SJCRH30 (cell line): ENCODE data around the gene RGCC. TPM values are rescaled to one million over a fixed set of nuclear protein-coding genes. Genes with fewer than 3 reads are reported as not detected.

Experiments
- DNase-seq, 2 experiments: peaks; one replicate each; pipeline ENCODE4 v3.0.0-alpha.2; 2015 to 2020
- H3K27ac ChIP-seq: fragments of 250-450 bp; sonication (Bioruptor Pico); 2 replicates; pipeline ENCODE4 v1.5.1; 2020; ENCODE audit warnings: mild to moderate bottlenecking, moderate library complexity
- H3K27me3 ChIP-seq: fragments of 250-450 bp; sonication (Bioruptor Pico); 2 replicates; pipeline ENCODE4 v1.5.1; 2020; ENCODE audit warnings: mild to moderate bottlenecking, moderate library complexity
- H3K36me3 ChIP-seq: fragments of 250-450 bp; sonication (Bioruptor Pico); 2 replicates; pipeline ENCODE4 v1.5.1; 2020; ENCODE audit warnings: mild to moderate bottlenecking, moderate library complexity
- H3K4me1 ChIP-seq: fragments of 250-450 bp; sonication (Bioruptor Pico); 2 replicates; pipeline ENCODE4 v1.5.1; 2020; ENCODE audit warnings: mild to moderate bottlenecking, moderate library complexity
- H3K4me3 ChIP-seq: fragments of 250-450 bp; sonication (Bioruptor Pico); 2 replicates; pipeline ENCODE4 v1.5.1; 2020; ENCODE audit warnings: mild to moderate bottlenecking, moderate library complexity
- H3K9me3 ChIP-seq: fragments of 250-450 bp; sonication (Bioruptor Pico); replicated peaks from 2 replicates; pipeline ENCODE4 v1.5.1; 2020; ENCODE audit warnings: mild to moderate bottlenecking, moderate library complexity
- total RNA-seq: library from RNA; depleted of rRNA; stranded (reverse); fragments of >200 nt; shearing (Covaris generic); gene quantifications from 2 replicates; pipeline ENCODE4 v1.2.3, GENCODE V29; 2014; rRNA removed

RGCC gene
- total RNA-seq, 1 experiment from 2014 or later, result not detected

DNA sequence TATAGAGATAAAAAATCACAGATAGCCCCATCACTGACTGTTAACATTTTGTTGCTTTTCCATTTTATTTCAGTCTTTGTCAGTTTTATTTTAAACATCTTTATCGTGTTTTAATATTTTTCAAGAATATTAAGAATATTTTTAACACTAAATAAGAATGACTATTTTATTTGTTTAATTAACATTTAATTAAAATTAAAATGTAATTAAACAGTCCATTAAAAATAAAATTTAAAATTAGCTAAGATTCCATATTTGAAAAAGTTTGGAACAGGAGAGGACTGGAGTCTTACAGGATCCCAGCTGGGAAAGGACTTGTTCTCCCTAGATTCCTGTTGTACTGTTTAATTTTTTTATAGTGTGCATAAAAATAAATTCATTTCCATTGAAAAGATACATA is 54.5 kb downstream of the RGCC start:
- H3K4me1 ChIP-seq, result no peaks in the 10 kb centered on the region
- H3K27ac ChIP-seq, result no peak overlapping the region
- DNase-seq, result no peak
- no peaks in the 10 kb centered on the region for H3K27me3 ChIP-seq
- H3K9me3 ChIP-seq, result no peaks in the 10 kb centered on the region; the same call in 1 of the 2 replicates
- H3K4me3 ChIP-seq, result no peak overlapping the region
- H3K36me3 ChIP-seq, result no peaks in the 10 kb centered on the region

DNA sequence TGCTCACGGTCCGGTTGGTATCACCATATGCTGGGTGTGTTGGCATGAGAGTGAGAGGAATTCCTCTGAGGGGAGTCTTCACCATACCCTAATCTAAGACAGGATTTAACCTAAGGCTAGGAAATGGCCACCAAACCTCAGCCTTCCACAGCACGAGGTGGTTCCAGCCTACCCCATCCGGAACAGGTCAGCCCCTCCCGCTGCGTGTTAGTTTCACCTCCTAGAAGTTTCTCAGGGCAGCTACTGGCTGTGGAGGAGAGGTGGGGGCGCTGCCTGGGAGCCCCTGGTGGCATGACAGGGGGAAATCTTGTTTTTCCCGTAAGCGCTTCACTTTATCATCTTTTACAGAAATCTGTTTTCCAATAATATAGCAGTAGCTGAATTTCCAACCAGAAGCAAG is 55.1 kb downstream of the RGCC start:
- Histone ChIP-seq H3K4me1 (no peaks in the 10 kb centered on the region), H3K4me3 (no peak overlapping the region), H3K27ac (no peak overlapping the region), H3K9me3 (no peaks in the 10 kb centered on the region; the same call in 1 of the 2 replicates), H3K27me3 (no peaks in the 10 kb centered on the region), H3K36me3 (no peaks in the 10 kb centered on the region)
- no peak for DNase-seq

DNA sequence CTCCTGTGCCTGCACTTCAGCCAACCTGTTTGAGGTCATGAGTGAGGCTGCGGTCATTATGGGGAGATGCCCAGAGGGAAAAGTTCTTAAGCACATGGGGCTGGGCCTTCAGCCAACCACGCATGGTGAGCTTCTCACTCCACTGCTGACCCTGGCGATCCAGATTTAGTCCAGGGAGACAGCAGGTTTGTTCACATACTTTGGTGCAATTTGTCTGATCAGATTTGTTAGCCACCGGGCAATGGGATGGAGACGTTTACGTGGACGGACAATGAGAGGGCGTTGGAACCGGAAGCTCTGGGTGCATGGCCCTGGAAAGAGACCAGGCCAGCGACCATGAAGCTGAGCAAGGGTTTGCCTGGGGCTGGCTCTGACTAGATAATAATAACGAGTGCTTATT is 56.2 kb downstream of the RGCC start:
- Histone ChIP-seq H3K27me3 (no peaks in the 10 kb centered on the region), H3K27ac (no peak overlapping the region), H3K9me3 (no peaks in the 10 kb centered on the region; the same call in 1 of the 2 replicates), H3K4me3 (no peak overlapping the region), H3K4me1 (no peaks in the 10 kb centered on the region), H3K36me3 (no peaks in the 10 kb centered on the region)
- no peak for DNase-seq

DNA sequence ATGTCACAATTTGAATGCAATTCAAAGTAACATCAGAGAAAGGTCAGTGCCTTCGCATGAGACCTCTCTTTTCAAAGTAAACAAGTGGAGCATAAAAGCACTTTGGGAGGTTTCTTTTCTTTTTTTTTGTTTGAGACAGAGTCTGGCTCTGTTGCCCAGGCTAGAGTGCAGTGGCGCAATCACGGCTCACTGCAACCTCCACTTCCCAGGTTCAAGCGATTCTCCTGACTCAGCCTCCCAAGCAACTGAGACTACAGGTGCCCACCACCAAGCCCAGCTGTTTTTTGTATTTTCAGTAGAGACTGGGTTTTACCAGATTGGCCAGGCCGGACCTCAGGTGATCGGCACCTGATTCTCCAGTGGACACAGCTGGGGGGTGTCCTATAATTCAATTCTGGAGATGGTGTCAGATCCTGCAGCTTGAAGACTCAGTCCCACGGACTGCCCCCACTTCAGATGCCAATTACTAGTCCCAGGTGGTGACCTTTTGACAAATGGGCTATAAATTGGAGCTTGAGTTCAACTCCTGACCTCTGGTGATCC is 57.6 kb downstream of the RGCC start:
- H3K4me1 ChIP-seq, result no peaks in the 10 kb centered on the region
- H3K27me3 ChIP-seq, result no peaks in the 10 kb centered on the region
- no peaks in the 10 kb centered on the region for H3K36me3 ChIP-seq
- H3K27ac ChIP-seq, result no peak overlapping the region
- no peak overlapping the region for H3K4me3 ChIP-seq
- no peak for DNase-seq
- H3K9me3 ChIP-seq, result no peaks in the 10 kb centered on the region; the same call in 1 of the 2 replicates

DNA sequence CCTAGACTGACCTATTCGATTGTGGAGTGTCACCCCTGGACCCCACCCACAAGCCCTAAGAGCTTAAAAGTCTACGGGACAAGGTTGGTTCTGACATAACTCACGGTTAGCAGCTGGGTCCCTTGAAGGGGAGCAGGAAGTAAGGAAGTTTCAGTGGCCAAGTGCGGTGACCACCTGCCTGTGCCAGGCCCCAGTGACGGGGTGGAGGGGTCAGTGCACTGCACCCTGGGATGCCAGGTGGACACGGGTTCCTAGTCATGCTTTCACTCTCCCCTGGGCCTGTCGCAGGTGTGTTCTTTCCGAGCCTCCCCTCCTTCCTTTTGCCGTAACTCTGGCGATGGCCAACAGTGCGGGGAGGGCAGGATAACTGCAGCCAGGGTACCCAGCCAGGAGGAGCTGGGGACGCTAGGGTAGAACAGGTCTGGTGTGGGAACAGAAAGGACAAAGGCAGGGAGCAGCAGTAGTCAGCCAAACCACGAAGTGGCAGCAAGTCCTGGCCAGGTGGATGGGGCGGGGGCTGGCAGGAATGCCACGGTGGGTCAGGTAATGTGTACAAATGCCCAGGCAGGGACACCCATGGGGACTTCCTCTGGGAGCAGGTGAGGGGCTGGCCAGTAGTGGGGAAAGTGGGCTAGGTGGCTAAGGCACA is 58.3 kb downstream of the RGCC start:
- Histone ChIP-seq H3K9me3 (no peaks in the 10 kb centered on the region; the same call in 1 of the 2 replicates), H3K4me1 (no peaks in the 10 kb centered on the region), H3K36me3 (no peaks in the 10 kb centered on the region), H3K27me3 (no peaks in the 10 kb centered on the region), H3K4me3 (no peak overlapping the region), H3K27ac (no peak overlapping the region)
- DNase-seq, result no peak

DNA sequence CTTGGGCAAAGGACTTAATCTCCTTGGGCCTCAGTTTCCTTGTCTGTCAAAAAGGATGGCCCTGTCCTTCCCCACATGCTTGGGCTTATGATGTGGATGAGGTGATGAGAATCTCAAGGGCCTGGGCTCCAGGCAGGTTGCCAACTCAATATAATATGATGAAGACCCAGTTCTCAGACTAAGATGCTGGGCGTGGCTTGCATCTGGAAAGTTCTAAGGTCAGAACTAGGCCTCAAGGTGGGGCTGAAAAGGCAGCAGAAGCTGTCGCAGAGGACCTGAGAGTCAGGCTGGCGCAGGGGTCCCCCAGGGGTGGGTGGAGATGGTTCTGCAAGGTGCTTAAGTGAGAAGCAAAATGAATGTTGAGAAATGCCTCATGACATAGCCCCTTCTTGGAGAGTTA is 58.8 kb downstream of the RGCC start:
- Histone ChIP-seq H3K27ac (no peak overlapping the region), H3K36me3 (no peaks in the 10 kb centered on the region)
- DNase-seq, result no peak

DNA sequence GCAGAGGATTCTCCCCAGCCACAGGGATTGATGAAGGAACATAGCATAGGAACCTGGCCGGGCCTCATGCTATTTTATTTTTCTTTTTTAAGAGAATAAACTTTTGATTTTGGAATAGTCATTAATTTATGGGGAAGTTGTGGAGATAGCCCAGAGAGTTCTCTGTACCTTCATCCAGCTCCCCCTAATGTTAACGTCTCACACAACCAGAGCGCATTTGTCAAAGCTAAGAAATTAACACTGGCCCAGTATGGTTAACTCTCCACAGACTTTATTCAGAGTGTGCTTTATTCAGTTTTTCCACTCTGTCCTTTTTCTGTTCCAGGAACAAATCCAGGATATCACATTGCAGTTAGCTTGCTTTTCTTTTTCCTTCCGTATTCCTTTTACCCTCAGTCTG is 59.4 kb downstream of the RGCC start:
- Histone ChIP-seq H3K9me3 (no peaks in the 10 kb centered on the region; the same call in 1 of the 2 replicates), H3K4me3 (no peak overlapping the region), H3K27ac (no peak overlapping the region), H3K27me3 (no peaks in the 10 kb centered on the region), H3K36me3 (no peaks in the 10 kb centered on the region), H3K4me1 (no peaks in the 10 kb centered on the region)
- no peak for DNase-seq

More for the DNA sequence above, 58.8 kb downstream of the RGCC start:
- H3K27me3 ChIP-seq, result no peaks in the 10 kb centered on the region
- H3K4me1 ChIP-seq, result no peaks in the 10 kb centered on the region
- H3K9me3 ChIP-seq, result no peaks in the 10 kb centered on the region; the same call in 1 of the 2 replicates
- H3K4me3 ChIP-seq, result no peak overlapping the region

DNA sequence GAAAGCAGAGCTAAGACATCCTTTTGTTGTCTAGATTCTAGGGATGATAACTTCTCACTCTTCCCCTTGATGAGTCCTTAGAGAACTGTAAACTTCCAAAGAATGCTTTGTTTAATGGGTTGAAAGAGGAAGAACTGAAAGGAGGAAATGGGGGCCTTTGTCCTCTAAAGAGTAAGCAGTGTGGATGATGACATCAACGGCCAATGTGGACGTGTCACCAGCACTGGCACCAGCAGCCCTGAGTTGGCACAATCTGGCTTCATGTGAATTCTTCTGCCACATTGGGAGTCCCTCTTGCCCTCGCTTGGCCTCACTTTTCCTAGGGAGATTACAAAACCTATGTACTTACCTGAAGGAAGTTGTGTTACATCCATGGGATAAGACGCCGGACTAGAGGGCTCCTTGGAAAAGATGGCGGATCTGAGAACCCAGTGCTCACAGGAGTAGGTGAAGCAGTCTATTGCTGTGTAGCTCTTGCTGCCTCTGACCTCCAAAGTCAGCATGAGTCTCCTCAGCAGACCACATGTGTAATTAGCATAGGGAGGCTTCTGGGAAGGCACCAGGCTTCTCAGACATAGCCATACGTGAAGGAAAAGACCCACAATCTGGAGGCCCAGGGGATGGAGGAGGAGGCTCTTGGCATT is 62.8 kb downstream of the RGCC start:
- DNase-seq, result no peak
- Histone ChIP-seq H3K4me1 (no peaks in the 10 kb centered on the region), H3K36me3 (no peaks in the 10 kb centered on the region), H3K27me3 (no peaks in the 10 kb centered on the region), H3K27ac (no peak overlapping the region), H3K9me3 (no peaks in the 10 kb centered on the region; the same call in 1 of the 2 replicates), H3K4me3 (no peak overlapping the region)

Other genes starting within 250 kb of the RGCC start
- gene MTRF1, start 194.0 kb upstream of the RGCC start, total RNA-seq, result 22.5 and 22.6 TPM in 2 replicates
- gene NAA16, start 146.3 kb upstream of the RGCC start, total RNA-seq, result 23.3 and 27.1 TPM in 2 replicates